ENCODE results near the gene COPS9.

DNA sequence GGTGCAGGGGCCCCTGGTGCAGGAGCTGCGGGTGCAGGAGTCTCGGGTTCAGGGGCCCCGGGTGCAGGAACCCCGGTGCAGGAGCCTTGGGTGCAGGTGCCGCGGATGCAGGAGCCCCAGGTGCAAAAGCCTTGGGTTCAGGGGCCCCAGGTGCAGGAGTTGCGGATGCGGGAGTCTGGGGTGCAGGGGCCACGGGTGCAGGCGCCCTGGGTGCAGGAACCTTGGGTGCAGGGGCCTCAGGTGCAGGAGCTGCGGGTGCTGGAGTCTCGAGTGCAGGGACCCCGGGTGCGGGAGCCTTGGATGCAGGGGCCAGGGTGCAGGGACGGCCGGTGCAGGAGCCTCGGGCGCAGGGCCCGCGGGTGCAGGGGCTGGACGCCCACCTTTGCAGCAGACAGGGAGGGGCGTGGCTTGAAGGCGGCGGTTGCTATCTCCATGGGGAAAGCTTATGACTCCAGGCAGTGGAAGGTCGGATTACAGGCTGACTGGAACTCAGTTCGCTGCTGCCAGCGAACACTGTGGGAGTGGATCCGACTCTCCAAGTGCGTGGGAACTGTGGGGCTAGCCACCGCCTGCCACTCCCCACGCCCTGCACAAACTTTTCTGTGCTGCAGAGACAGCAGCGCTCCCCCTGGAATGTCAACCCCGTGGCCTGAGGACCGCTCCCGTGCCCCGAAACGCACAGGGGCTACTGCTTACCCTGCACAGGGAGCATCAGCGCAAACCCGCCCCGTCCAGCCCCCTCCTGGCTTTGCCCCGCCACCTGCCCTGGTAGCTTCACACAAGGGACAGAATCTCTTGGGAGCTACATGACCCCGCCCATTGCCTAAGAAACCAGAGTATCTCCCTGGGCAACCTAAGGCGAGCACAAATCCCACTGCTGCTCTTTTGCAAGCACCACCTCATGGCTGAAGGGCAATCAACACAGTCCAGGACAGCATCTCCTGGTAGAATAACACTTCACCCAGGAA, 40.3 kb downstream of the COPS9 start:
- TF ChIP-seq, protein P1, sequence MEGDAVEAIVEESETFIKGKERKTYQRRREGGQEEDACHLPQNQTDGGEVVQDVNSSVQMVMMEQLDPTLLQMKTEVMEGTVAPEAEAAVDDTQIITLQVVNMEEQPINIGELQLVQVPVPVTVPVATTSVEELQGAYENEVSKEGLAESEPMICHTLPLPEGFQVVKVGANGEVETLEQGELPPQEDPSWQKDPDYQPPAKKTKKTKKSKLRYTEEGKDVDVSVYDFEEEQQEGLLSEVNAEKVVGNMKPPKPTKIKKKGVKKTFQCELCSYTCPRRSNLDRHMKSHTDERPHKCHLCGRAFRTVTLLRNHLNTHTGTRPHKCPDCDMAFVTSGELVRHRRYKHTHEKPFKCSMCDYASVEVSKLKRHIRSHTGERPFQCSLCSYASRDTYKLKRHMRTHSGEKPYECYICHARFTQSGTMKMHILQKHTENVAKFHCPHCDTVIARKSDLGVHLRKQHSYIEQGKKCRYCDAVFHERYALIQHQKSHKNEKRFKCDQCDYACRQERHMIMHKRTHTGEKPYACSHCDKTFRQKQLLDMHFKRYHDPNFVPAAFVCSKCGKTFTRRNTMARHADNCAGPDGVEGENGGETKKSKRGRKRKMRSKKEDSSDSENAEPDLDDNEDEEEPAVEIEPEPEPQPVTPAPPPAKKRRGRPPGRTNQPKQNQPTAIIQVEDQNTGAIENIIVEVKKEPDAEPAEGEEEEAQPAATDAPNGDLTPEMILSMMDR (conservative IDR thresholded peaks at IDR 0.05; ENCODE audit: low read depth in 2 of 2), result no peak
- TF ChIP-seq EZH2phosphoT487 (IDR thresholded peaks at IDR 0.05; ENCODE audit: unreplicated experiment) (no peak), JUNB (IDR thresholded peaks at IDR 0.05; ENCODE audit: unreplicated experiment) (no peak), CREB1 (CRISPR knock-in tag; IDR thresholded peaks at IDR 0.05; ENCODE audit: low read depth) (no peak), POLR2AphosphoS5 (IDR thresholded peaks at IDR 0.05; ENCODE audit: low read depth) (no peak), ZNF462 (CRISPR knock-in tag; IDR thresholded peaks at IDR 0.05) (no peak)
- TF ChIP-seq, protein P2, sequence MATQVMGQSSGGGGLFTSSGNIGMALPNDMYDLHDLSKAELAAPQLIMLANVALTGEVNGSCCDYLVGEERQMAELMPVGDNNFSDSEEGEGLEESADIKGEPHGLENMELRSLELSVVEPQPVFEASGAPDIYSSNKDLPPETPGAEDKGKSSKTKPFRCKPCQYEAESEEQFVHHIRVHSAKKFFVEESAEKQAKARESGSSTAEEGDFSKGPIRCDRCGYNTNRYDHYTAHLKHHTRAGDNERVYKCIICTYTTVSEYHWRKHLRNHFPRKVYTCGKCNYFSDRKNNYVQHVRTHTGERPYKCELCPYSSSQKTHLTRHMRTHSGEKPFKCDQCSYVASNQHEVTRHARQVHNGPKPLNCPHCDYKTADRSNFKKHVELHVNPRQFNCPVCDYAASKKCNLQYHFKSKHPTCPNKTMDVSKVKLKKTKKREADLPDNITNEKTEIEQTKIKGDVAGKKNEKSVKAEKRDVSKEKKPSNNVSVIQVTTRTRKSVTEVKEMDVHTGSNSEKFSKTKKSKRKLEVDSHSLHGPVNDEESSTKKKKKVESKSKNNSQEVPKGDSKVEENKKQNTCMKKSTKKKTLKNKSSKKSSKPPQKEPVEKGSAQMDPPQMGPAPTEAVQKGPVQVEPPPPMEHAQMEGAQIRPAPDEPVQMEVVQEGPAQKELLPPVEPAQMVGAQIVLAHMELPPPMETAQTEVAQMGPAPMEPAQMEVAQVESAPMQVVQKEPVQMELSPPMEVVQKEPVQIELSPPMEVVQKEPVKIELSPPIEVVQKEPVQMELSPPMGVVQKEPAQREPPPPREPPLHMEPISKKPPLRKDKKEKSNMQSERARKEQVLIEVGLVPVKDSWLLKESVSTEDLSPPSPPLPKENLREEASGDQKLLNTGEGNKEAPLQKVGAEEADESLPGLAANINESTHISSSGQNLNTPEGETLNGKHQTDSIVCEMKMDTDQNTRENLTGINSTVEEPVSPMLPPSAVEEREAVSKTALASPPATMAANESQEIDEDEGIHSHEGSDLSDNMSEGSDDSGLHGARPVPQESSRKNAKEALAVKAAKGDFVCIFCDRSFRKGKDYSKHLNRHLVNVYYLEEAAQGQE (IDR thresholded peaks at IDR 0.05; ENCODE audit: unreplicated experiment), result no peak

Measured in GM23338 (cell line).